ENCODE results near the gene PARP15. TPM values are rescaled to one million over a fixed set of nuclear protein-coding genes. Genes with fewer than 3 reads are reported as not detected.

The PARP15 gene
- total and polyA plus RNA-seq, 8 donors, result 0.25 to 4.5 (median 1.3) TPM; not detected in 1

DNA sequence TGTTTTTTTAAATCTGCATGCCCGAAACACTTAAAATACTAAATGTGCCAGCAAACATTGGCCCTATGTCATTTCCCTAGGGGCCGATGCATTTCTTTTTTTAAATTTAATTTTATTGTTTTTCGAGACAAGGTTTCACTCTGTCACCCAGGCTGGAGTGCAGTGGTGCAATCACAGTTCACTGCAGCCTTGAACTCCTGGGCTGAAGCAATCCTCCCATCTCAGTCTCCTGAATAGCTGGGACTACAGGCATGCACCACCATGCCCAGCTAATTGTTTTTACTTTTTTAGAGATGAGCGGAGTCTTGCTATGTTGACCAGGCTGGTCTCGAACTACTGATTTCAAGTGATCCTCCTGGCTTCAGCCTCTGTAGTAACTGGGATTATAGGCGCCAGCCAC is 18.8 kb upstream of the PARP15 start:
- no peak for TF ChIP-seq POLR2A (IDR thresholded peaks at IDR 0.05)
- no peak for TF ChIP-seq POLR2AphosphoS5 (IDR thresholded peaks at IDR 0.05)
- no peak for TF ChIP-seq EP300 (IDR thresholded peaks at IDR 0.05)
- TF ChIP-seq, protein P1, sequence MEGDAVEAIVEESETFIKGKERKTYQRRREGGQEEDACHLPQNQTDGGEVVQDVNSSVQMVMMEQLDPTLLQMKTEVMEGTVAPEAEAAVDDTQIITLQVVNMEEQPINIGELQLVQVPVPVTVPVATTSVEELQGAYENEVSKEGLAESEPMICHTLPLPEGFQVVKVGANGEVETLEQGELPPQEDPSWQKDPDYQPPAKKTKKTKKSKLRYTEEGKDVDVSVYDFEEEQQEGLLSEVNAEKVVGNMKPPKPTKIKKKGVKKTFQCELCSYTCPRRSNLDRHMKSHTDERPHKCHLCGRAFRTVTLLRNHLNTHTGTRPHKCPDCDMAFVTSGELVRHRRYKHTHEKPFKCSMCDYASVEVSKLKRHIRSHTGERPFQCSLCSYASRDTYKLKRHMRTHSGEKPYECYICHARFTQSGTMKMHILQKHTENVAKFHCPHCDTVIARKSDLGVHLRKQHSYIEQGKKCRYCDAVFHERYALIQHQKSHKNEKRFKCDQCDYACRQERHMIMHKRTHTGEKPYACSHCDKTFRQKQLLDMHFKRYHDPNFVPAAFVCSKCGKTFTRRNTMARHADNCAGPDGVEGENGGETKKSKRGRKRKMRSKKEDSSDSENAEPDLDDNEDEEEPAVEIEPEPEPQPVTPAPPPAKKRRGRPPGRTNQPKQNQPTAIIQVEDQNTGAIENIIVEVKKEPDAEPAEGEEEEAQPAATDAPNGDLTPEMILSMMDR (IDR thresholded peaks at IDR 0.05), result no peak
- Histone ChIP-seq H3K9me3 (no peaks in the 10 kb centered on the region), H3K36me3 (peaks cover 27 to 65% (median 61%) of the 10 kb centered on the region in 4 donors), H3K4me3 (no peak overlapping the region), H3K27ac (no peak overlapping the region), H3K27me3 (no peaks in the 10 kb centered on the region), H3K4me1 (peaks cover 16 to 34% (median 25%) of the 10 kb centered on the region in 4 donors)
- no peak for DNase-seq
- intact Hi-C loops (cut with DNase I; ENCODE audit: low total_unique reads), result no loop called here
- WGBS, 5 donors, result 89 to 95% (median 93%) methylated on average over 6 of the region's 6 CpGs

DNA sequence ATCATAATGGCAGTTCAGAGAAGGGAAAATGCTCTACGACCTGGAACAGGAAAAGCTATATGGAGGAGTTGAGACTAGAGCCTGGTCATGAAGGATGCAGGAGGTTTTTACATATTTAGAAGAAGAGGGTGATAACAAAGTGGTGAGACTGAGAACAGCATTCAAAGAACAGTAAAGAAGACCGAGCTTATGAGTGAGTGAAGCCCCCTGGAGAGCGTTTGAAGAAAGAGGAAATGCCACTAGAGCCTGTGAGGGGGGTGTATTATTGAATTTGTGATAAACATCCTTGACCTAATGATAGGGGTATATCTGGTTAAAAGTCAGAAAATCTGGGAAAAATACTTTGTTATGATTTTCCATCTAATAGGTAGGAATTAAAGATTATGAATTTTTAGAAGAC is 17.5 kb upstream of the PARP15 start:
- Histone ChIP-seq H3K4me1 (peaks cover 18 to 38% (median 27%) of the 10 kb centered on the region in 4 donors), H3K36me3 (peaks cover 27 to 52% (median 49%) of the 10 kb centered on the region in 4 donors), H3K4me3 (no peak overlapping the region), H3K27ac (no peak overlapping the region), H3K9me3 (no peaks in the 10 kb centered on the region), H3K27me3 (no peaks in the 10 kb centered on the region)
- DNase-seq, result no peak
- intact Hi-C loops (cut with DNase I; ENCODE audit: low total_unique reads), result loop anchor here (5.0 kb wide), 1 partner anchor 117 kb away; no protein-coding TSS in a partner anchor
- WGBS, 5 donors, result 73 to 92% (median 90%) methylated on average over 3 of the region's 3 CpGs
- TF ChIP-seq POLR2A (IDR thresholded peaks at IDR 0.05), result no peak
- TF ChIP-seq POLR2AphosphoS5 (IDR thresholded peaks at IDR 0.05), result no peak
- no peak for TF ChIP-seq EP300 (IDR thresholded peaks at IDR 0.05)
- TF ChIP-seq, protein P1 (IDR thresholded peaks at IDR 0.05), result no peak

DNA sequence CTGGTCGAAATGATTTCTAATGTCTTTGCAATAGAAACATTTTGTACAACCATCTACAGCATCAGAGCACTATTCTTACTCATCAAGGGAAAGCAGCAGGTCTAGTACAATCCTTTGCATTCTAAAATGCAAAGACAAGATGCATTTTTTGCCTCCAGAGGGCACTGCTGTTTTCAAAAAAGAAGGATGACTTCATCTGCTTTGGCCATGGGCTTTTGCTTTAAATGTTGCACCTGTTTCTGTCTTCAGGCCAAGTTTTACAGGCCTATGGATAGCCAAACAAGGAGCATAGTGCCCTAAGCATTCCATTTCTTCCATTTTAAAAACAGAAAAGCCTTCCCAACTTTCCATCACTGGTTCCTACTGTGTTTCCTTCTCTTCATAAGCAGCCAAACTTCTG is 16.8 kb upstream of the PARP15 start:
- Histone ChIP-seq H3K27ac (peak overlapping the region in 2 of 5 donors; percentile 8 to 58), H3K27me3 (no peaks in the 10 kb centered on the region), H3K36me3 (peaks cover 24 to 45% (median 41%) of the 10 kb centered on the region in 4 donors), H3K4me3 (peak overlapping the region in 1 of 4 donors; percentile 3), H3K9me3 (no peaks in the 10 kb centered on the region), H3K4me1 (peaks cover 26 to 45% (median 35%) of the 10 kb centered on the region in 4 donors)
- intact Hi-C loops (cut with DNase I; ENCODE audit: low total_unique reads), result loop anchor here (5.0 kb wide), 1 partner anchor 117 kb away; no protein-coding TSS in a partner anchor
- TF ChIP-seq, protein P1 (IDR thresholded peaks at IDR 0.05), result peak in 5 of 7 experiments; percentile 39 to 69 (median 49)
- no peak for TF ChIP-seq EP300 (IDR thresholded peaks at IDR 0.05)
- TF ChIP-seq POLR2A (IDR thresholded peaks at IDR 0.05), result no peak
- peak in 1 of 3 donors; percentile 45 for TF ChIP-seq POLR2AphosphoS5 (IDR thresholded peaks at IDR 0.05)
- WGBS, 5 donors, result 68 to 100% (median 92%) methylated on average over 1 of the region's 1 CpG
- DNase-seq, result peak; percentile 55 to 87

DNA sequence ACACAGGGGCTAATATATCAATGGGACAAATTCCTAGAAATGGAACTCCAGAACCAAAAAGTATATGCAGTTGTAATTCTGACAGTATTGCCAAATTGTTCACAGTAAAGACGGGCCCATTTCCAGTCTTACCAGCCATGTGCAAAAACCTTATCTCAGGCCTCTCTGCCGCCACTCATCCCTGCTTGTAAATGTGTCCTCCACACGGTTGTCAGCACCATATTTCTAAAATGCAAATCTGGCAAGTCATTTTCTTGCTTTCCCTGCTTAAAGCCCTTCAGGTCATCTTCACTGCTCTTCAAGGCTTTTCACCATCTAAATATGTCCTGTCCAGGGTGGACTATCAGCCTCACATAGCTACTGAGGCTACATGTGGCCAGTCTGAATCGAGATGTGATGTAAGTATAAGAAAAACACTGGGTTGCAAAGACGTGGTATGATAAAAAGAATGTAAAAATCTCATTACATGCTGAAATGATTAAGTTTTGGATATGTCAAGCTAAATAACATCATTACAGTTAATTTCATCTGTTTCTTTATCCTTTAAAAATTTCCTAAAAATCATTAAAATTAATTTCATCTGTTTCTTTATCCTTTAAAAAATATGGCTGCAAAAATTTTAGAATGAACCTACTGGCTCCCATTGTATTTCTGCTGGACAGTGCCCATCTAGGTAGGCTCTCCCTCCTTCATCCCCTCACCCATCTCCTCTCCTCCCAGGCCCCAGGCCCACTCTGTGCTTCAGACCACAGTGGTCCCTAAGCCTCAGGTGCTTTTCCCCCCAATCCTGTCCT is 14.3 kb upstream of the PARP15 start:
- TF ChIP-seq, protein P1 (IDR thresholded peaks at IDR 0.05), result no peak
- TF ChIP-seq EP300 (IDR thresholded peaks at IDR 0.05) (no peak), POLR2AphosphoS5 (IDR thresholded peaks at IDR 0.05) (no peak), POLR2A (IDR thresholded peaks at IDR 0.05) (no peak)
- intact Hi-C loops (cut with DNase I; ENCODE audit: low total_unique reads), result loop anchor here (5.0 kb wide), 1 partner anchor 114 kb away; no protein-coding TSS in a partner anchor
- H3K27ac ChIP-seq, result peak overlapping the region; percentile 92 to 97 (median 96)
- no peaks in the 10 kb centered on the region for H3K27me3 ChIP-seq
- peak overlapping the region; percentile 68 to 82 (median 74) for H3K4me3 ChIP-seq
- 48 to 59% (median 53%) methylated on average over 5 of the region's 5 CpGs for WGBS, 5 donors
- no peaks in the 10 kb centered on the region for H3K9me3 ChIP-seq
- peaks cover 27 to 67% (median 45%) of the 10 kb centered on the region in 4 donors for H3K4me1 ChIP-seq
- H3K36me3 ChIP-seq, result peaks cover 20 to 45% (median 40%) of the 10 kb centered on the region in 4 donors
- DNase-seq, result no peak
